Measurements from ENCODE around the gene ATP8A2.

DNA sequence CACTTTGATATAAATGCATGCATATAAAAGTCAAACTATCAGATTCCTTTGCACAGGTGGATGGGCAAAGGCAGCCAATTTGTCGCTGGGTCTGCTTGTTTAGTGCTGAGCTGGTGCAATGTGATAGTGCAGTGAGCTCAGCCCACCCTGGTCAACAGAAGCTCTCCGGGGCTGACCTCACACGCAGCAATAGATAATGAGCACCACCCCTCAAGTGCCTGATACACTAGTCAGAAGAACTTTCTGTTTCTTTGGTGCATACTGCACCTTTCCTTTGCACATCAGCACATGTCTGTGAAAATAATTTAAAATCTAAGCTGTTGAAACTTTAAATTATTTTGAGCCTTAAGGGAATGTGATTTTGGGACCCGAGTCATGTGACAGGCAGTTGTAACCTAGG lies 20.2 kb downstream of the ATP8A2 start:
- TF ChIP-seq, protein P1, sequence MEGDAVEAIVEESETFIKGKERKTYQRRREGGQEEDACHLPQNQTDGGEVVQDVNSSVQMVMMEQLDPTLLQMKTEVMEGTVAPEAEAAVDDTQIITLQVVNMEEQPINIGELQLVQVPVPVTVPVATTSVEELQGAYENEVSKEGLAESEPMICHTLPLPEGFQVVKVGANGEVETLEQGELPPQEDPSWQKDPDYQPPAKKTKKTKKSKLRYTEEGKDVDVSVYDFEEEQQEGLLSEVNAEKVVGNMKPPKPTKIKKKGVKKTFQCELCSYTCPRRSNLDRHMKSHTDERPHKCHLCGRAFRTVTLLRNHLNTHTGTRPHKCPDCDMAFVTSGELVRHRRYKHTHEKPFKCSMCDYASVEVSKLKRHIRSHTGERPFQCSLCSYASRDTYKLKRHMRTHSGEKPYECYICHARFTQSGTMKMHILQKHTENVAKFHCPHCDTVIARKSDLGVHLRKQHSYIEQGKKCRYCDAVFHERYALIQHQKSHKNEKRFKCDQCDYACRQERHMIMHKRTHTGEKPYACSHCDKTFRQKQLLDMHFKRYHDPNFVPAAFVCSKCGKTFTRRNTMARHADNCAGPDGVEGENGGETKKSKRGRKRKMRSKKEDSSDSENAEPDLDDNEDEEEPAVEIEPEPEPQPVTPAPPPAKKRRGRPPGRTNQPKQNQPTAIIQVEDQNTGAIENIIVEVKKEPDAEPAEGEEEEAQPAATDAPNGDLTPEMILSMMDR (IDR thresholded peaks at IDR 0.05) = no peak
- TF ChIP-seq EP300 (IDR thresholded peaks at IDR 0.05) (no peak), POLR2A (IDR thresholded peaks at IDR 0.05) (no peak), POLR2AphosphoS5 (IDR thresholded peaks at IDR 0.05) (no peak)

Data from upper lobe of left lung (tissue), 4 donors.